Karpas-422 (cell line): ENCODE measurements around the gene MRE11. TPM values are rescaled to one million over a fixed set of nuclear protein-coding genes. Genes with fewer than 3 reads are reported as not detected.
"Not testable (repeated sequence)": the region's sequence is repeated elsewhere in the genome, so short reads cannot be mapped to it uniquely, and the experiment has no call there.

Experiments
- DNase-seq: peaks from one replicate; pipeline ENCODE4 v3.0.0-alpha.2; 2015
- H2AFZ ChIP-seq: fragments of 200-600 bp; sonication (generic); 2 replicates; pipeline ENCODE4 v1.6.1; 2014; ENCODE audit warnings: antibody characterized with exemption, low read length, mixed read lengths
- H3K27ac ChIP-seq: fragments of 200-600 bp; sonication (generic); 2 replicates; pipeline ENCODE4 v1.5.1; 2014; ENCODE audit warnings: mild to moderate bottlenecking, low read length, moderate library complexity
- H3K27me3 ChIP-seq: fragments of 200-600 bp; sonication (generic); 2 replicates; pipeline ENCODE4 v1.6.1; 2014; ENCODE audit warnings: low read length, mixed read lengths
- H3K36me3 ChIP-seq: fragments of 200-600 bp; sonication (generic); 2 replicates; pipeline ENCODE4 v1.6.1; 2014; ENCODE audit warnings: low read length, mixed read lengths; ENCODE audit not compliant: insufficient read depth
- H3K4me1 ChIP-seq: fragments of 200-600 bp; sonication (generic); 2 replicates; pipeline ENCODE4 v1.6.1; 2014; ENCODE audit warnings: mild to moderate bottlenecking, low read length, mixed read lengths
- H3K4me2 ChIP-seq: fragments of 200-600 bp; sonication (generic); 2 replicates; pipeline ENCODE4 v1.6.1; 2014; ENCODE audit warnings: low read length, low read depth, mild to moderate bottlenecking; ENCODE audit not compliant: poor library complexity, severe bottlenecking
- H3K4me3 ChIP-seq: fragments of 200-600 bp; sonication (generic); 2 replicates; pipeline ENCODE4 v1.5.1; 2014; ENCODE audit warnings: mild to moderate bottlenecking, antibody characterized with exemption, low read length, mixed read lengths
- H3K79me2 ChIP-seq: fragments of 200-600 bp; sonication (generic); 2 replicates; pipeline ENCODE4 v1.6.1; 2014; ENCODE audit warnings: mild to moderate bottlenecking, low read length, mixed read lengths
- H3K9ac ChIP-seq: fragments of 200-600 bp; sonication (generic); 2 replicates; pipeline ENCODE4 v1.6.0; 2014; ENCODE audit warnings: low read length
- H3K9me2 ChIP-seq: fragments of 200-600 bp; sonication (generic), shearing (Covaris generic); replicated peaks from 2 replicates; pipeline ENCODE4 v1.6.0; 2014; ENCODE audit warnings: mild to moderate bottlenecking, low read length, moderate library complexity; ENCODE audit not compliant: insufficient read depth
- H3K9me3 ChIP-seq: fragments of 300-700, 200-600 bp; sonication (generic); 2 replicates; pipeline ENCODE4 v1.6.1; 2014; ENCODE audit warnings: low read length, mixed read lengths
- H4K20me1 ChIP-seq: fragments of 200-600 bp; sonication (generic); 2 replicates; pipeline ENCODE4 v1.6.1; 2014; ENCODE audit warnings: mild to moderate bottlenecking, antibody characterized with exemption, low read length, low read depth; ENCODE audit not compliant: insufficient read depth
- total RNA-seq: library from RNA; depleted of rRNA; stranded (reverse); fragments of >200 nt; shearing (Covaris generic); gene quantifications from 2 replicates; pipeline ENCODE4 v1.2.3, GENCODE V29; 2014; ENCODE audit warnings: low replicate concordance

Gene MRE11
- total RNA-seq, 1 experiment from 2014 or later, result 115 TPM

DNA sequence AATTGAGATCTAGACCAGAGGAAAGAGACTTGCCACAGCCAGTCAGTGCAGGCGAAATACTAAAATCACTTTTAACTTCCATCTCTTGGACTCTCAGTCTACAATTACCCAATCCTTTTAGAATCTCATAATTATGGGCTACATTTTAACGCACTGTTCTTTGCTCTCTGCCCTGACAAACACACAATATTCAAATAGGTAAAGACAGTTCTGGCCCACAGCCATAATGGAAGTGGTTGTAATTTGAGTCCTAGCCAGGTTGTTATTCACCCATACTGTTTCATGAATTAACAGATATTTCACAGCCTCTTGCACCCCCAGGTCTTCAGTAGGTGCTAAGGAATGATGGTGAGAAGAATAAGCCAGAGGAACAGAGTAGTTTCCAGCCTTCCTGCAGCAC is 19.4 kb upstream of the MRE11 start:
- H3K9me3 ChIP-seq, result no peaks in the 10 kb centered on the region
- no peaks in the 10 kb centered on the region for H3K9me2 ChIP-seq
- H4K20me1 ChIP-seq, result no peaks in the 10 kb centered on the region
- H2AFZ ChIP-seq, result peak overlapping the region; percentile 66
- H3K4me3 ChIP-seq, result peak overlapping the region; percentile 16; the same call in 1 of the 2 replicates
- H3K79me2 ChIP-seq, result no peaks in the 10 kb centered on the region
- no peaks in the 10 kb centered on the region for H3K36me3 ChIP-seq
- peaks cover 4% of the 10 kb centered on the region; the same call in 1 of the 2 replicates for H3K27me3 ChIP-seq
- peak overlapping the region; percentile 33 for H3K4me2 ChIP-seq
- peaks cover 16% of the 10 kb centered on the region for H3K4me1 ChIP-seq
- H3K9ac ChIP-seq, result 0 out of 2 replicates have a peak overlapping the region, but pooled peaks have one; percentile 3
- no peak for DNase-seq
- H3K27ac ChIP-seq, result no peak overlapping the region

GRCh38 chr11:94511932-94512781 is 18.5 kb upstream of the MRE11 start, which contains the start of gene C11orf97:
TSS of gene C11orf97 (plus strand) at chr11:94512461. CDS start at chr11:94512529, 68 bp downstream.
- H3K79me2 ChIP-seq, result no peaks in the 10 kb centered on the region
- no peak within 1 kb of the TSS for H3K27ac ChIP-seq
- peaks cover 17% of the 10 kb centered on the region for H3K4me1 ChIP-seq
- H3K9ac ChIP-seq, result 0 out of 2 replicates have a peak within 1 kb of the TSS, but pooled peaks have one; percentile 3
- H4K20me1 ChIP-seq, result no peaks in the 10 kb centered on the region
- H3K9me3 ChIP-seq, result no peaks in the 10 kb centered on the region
- no peak for DNase-seq
- peak within 1 kb of the TSS; percentile 33 for H3K4me2 ChIP-seq
- peak within 1 kb of the TSS; percentile 16; the same call in 1 of the 2 replicates for H3K4me3 ChIP-seq
- peak within 1 kb of the TSS; percentile 66 for H2AFZ ChIP-seq
- no peaks in the 10 kb centered on the region for H3K36me3 ChIP-seq
- peaks cover 4% of the 10 kb centered on the region; the same call in 1 of the 2 replicates for H3K27me3 ChIP-seq
- H3K9me2 ChIP-seq, result no peaks in the 10 kb centered on the region

DNA sequence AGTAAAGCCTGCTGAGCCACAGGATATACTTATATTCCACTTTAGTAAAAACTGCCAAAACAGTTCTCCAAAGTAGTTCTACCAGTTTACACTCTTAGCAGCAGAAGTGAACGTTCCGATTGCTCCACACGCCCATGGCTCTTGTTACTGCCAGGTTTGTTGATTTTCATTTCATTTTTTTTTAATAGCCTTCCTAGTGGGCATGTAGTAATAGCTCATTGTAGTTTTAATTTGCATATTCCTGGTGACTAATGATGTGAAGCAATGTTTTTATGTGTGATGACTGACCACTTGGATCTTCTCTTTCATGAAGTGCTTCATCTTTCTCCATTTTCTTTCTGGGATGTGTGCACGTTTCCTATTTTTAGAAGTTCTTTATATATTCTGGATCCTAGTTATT is 13.8 kb upstream of the MRE11 start:
- H3K36me3 ChIP-seq, result no peaks in the 10 kb centered on the region
- no peak overlapping the region for H3K27ac ChIP-seq
- no peaks in the 10 kb centered on the region for H3K79me2 ChIP-seq
- H4K20me1 ChIP-seq, result no peaks in the 10 kb centered on the region
- H2AFZ ChIP-seq, result no peak overlapping the region
- no peaks in the 10 kb centered on the region for H3K9me3 ChIP-seq
- no peaks in the 10 kb centered on the region for H3K9me2 ChIP-seq
- H3K9ac ChIP-seq, result no peak overlapping the region
- no peak for DNase-seq
- peaks cover 5% of the 10 kb centered on the region for H3K4me1 ChIP-seq
- peaks cover 4% of the 10 kb centered on the region; the same call in 1 of the 2 replicates for H3K27me3 ChIP-seq
- H3K4me3 ChIP-seq, result no peak overlapping the region
- H3K4me2 ChIP-seq, result no peak overlapping the region

GRCh38 chr11:94506513-94506912 is 12.9 kb upstream of the MRE11 start:
- H3K27me3 ChIP-seq, H3K9ac ChIP-seq, DNase-seq, H3K79me2 ChIP-seq, H3K27ac ChIP-seq, H2AFZ ChIP-seq, H3K4me2 ChIP-seq, H3K9me3 ChIP-seq, H3K4me1 ChIP-seq, H3K4me3 ChIP-seq, H3K36me3 ChIP-seq, H3K9me2 ChIP-seq, H4K20me1 ChIP-seq: not testable (repeated sequence)

DNA sequence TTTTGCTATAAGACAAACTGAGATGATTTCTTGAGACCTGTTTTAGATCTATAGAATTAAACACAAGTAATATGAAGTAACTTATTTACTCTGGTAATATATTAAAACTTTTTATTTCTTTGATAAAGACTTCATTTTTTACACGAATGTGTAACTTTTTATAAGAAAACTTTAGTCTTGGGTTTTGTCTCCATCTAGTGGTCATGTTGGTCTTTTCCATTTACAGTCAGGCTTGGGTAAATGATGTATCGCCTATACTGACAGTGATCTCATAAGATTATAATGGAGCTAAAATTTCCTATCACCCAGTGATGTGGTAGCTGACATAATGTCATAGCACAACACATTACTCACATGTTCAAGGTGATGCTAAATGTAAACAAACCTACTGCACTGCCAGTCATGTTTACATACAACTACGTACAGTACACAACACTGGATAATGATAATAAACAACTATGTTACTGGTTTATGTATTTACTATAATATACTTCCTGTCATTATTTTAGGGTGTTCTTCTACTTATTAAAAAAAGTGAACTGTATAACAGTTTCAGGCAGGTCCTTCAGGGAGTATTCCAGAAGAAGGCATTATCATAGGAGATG is 11.1 kb upstream of the MRE11 start:
- no peak overlapping the region for H2AFZ ChIP-seq
- H3K4me2 ChIP-seq, result no peak overlapping the region
- H3K27me3 ChIP-seq, result no peaks in the 10 kb centered on the region
- peaks cover 5% of the 10 kb centered on the region for H3K4me1 ChIP-seq
- no peaks in the 10 kb centered on the region for H3K79me2 ChIP-seq
- no peaks in the 10 kb centered on the region for H4K20me1 ChIP-seq
- no peaks in the 10 kb centered on the region for H3K9me3 ChIP-seq
- DNase-seq, result peak; percentile 95
- no peak overlapping the region for H3K4me3 ChIP-seq
- H3K9me2 ChIP-seq, result no peaks in the 10 kb centered on the region
- H3K36me3 ChIP-seq, result peaks cover 11% of the 10 kb centered on the region; the same call in 1 of the 2 replicates
- no peak overlapping the region for H3K9ac ChIP-seq
- no peak overlapping the region for H3K27ac ChIP-seq

- Histone ChIP-seq H3K4me1 (no peaks in the 10 kb centered on the region), H3K27ac (no peak overlapping the region), H3K79me2 (peaks cover 4% of the 10 kb centered on the region; the same call in 1 of the 2 replicates), H3K27me3 (no peaks in the 10 kb centered on the region), H3K4me3 (no peak overlapping the region), H3K9me2 (no peaks in the 10 kb centered on the region), H3K9me3 (no peaks in the 10 kb centered on the region), H3K4me2 (no peak overlapping the region), H2AFZ (no peak overlapping the region), H4K20me1 (no peaks in the 10 kb centered on the region), H3K36me3 (peaks cover 42% of the 10 kb centered on the region), H3K9ac (no peak overlapping the region)
- peak; percentile 61 for DNase-seq
These were observed 7.9 kb upstream of the MRE11 start for GRCh38 chr11:94501522-94501921.

DNA sequence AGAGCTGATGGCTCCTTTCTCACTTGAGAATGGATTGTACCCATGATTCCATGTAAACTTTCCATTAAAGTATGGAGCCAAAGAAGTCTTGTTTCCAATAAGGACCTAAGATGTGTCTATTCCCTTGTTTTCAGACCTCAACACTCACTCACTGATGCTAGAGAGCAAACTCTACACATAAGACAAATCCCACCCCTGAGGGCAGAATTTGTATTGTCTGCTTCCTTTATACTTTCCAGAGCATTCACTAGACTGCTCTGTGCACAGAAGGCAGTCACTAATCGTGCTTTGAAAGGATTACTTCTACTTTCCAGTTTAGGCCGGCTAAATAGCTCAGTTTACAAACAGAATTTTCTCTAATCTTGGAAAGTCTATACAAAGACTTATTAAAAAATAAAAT is 6.5 kb upstream of the MRE11 start:
- Histone ChIP-seq H3K4me2 (no peak overlapping the region), H3K4me3 (no peak overlapping the region), H3K27me3 (no peaks in the 10 kb centered on the region), H3K9ac (no peak overlapping the region), H3K4me1 (peaks cover 6% of the 10 kb centered on the region), H3K9me2 (no peaks in the 10 kb centered on the region), H3K9me3 (no peaks in the 10 kb centered on the region), H3K36me3 (peaks cover 50% of the 10 kb centered on the region), H2AFZ (no peak overlapping the region), H3K79me2 (peaks cover 15% of the 10 kb centered on the region), H3K27ac (no peak overlapping the region), H4K20me1 (peaks cover 5% of the 10 kb centered on the region; the same call in 1 of the 2 replicates)
- DNase-seq, result no peak

DNA sequence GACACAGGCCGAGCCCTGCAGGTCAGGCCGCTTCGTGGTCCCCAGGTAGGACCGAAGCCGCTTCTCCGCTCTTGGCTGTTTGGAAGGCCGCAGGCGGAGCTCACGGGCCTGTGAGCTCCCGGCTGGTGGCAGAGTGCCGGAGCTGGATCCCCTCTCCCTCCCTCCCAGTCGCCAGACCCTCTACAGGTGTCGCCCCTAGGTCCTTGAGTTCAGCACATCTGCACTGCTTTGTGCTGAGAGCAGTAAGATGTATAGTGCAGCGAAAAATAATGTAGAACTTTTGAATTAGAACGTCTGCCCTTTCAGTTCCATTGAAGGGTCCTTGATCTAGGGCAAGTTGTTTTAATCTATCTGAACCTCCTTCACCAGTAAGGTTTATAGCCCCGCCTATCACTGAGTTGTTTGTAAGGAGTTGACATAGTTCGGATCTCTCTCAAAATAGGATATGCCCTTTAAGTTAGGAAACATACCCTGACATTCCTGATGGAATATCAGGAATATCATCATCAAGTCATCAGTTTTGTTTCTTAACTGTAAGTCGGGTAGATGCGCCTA is 559 bp upstream of the MRE11 start:
- H3K4me2 ChIP-seq, result peak overlapping the region; percentile 92
- no peak for DNase-seq
- H4K20me1 ChIP-seq, result peaks cover 11% of the 10 kb centered on the region
- H3K9ac ChIP-seq, result peak overlapping the region; percentile 83
- H3K27ac ChIP-seq, result no peak overlapping the region
- peaks cover 54% of the 10 kb centered on the region for H3K36me3 ChIP-seq
- peaks cover 30% of the 10 kb centered on the region for H3K4me1 ChIP-seq
- peaks cover 73% of the 10 kb centered on the region for H3K79me2 ChIP-seq
- peak overlapping the region; percentile 66 for H2AFZ ChIP-seq
- H3K9me2 ChIP-seq, result no peaks in the 10 kb centered on the region
- peak overlapping the region; percentile 78 for H3K4me3 ChIP-seq
- H3K27me3 ChIP-seq, result no peaks in the 10 kb centered on the region
- H3K9me3 ChIP-seq, result no peaks in the 10 kb centered on the region
